GM21723 (cell line): Measurements from ENCODE around the gene SAV1.
"Not testable (repeated sequence)": the region's sequence is repeated elsewhere in the genome, so short reads cannot be mapped to it uniquely, and the experiment has no call there.

Experiments
- ATAC-seq: cut with Tn5 transposase; IDR thresholded peaks from one replicate; pipeline ENCODE4 v1.9.1; 2021; ENCODE audit warnings: mild to moderate bottlenecking, moderate library complexity; ENCODE audit not compliant: unreplicated experiment

SAV1 gene

DNA sequence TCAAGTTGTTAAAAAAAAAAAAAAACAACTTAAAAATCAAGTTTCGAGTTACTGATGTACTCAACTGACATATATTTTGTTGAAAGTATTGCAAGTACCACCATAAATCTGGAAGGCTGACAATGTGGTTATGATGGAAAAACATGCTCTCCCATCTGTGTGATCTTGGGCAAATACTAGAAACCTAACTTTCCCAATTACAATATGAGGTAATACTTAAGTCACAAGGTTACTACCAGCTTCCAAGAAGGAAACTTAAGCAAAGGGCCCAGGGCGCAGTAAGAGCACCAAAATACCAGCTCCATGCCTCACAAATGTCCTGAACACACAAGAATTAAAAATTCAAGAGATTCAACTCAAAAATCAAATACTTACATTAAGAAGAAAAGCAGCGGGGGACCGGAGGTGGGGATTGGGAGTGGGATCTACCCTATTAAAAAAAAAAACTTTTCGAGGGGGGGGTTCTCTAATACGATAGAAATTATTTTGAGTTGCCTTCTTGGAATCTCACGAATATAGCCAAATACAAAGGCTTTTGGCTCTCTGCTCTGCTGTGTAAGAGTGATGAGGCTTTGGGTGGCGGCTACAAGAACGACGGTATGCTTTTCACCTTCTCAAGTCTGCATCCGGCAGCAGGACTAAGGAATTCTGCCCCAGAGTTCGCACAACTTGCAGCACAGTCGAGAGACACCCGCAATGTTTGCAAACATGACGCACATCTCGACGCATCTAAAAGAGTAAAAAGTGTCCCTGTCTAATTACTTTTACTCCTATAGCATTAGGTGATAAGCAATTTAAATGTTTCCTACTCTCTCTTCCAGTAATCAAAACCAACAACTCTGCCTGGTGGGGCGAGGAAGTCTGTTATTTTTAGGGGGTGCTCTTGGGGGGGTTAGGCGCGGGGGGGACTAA, 1.1 kb downstream of the SAV1 start:
- peak; percentile 23 for ATAC-seq

- not testable (repeated sequence) for ATAC-seq
Observed at GRCh38 chr14:50665300-50665699, 2.8 kb downstream of the SAV1 start.

- ATAC-seq: not testable (repeated sequence)
Observed at GRCh38 chr14:50664579-50664978, 3.5 kb downstream of the SAV1 start.

DNA sequence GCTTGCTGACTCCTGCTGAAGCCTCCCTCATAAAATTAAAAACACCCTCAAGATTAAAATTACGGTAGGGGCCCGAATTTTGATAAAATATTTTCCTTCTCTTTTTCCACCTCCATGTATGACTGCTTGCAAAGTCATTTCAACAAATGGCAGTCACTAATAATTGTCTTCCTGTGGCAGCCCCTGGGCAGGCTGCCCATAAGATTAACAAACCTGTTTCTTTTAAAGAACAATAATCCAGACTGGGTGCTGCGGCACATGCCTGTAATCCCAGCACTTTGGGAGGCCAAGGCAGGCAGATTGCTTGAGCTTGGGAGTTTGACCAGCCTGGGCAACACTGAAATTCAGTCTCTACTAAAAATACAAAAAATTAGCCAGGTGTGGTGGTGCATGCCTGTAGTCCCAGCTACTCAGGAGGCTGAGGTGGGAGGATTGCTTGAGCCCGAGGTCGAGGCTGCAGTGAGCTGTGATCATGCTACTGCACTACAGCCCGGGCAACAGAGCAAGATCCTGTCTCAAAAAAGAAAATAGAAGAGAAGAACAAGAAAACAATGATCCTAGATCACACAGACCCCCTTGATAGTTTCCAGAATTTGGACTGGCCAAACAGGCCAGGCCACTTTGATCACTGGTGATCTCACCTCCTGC, 8.7 kb downstream of the SAV1 start:
- ATAC-seq: no peak

DNA sequence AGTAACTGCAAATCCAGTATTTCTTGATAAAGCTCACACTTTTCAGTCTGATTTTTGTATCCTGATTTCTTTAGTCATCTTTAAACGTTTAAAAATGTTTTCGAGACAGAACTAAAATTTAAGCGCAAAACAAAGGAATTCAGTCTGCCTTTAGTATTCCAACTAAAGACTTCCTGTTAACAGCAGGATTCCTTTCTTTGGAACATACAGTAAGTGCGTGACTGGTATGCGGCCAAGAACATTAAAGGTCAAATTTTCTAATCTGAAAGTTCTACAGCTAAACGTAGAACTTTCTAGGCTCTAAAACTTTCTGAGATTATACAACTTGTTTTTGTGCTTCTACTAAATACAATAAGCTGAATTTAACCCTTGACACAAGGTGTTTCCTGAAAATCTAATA, 9.9 kb downstream of the SAV1 start:
- no peak for ATAC-seq

- no peak for ATAC-seq
Observed at GRCh38 chr14:50657753-50658152, 10.4 kb downstream of the SAV1 start.

- ATAC-seq: no peak
Observed at GRCh38 chr14:50656776-50657175, 11.3 kb downstream of the SAV1 start.

- ATAC-seq: peak; percentile 43
Observed at GRCh38 chr14:50649691-50650090, 18.4 kb downstream of the SAV1 start.

DNA sequence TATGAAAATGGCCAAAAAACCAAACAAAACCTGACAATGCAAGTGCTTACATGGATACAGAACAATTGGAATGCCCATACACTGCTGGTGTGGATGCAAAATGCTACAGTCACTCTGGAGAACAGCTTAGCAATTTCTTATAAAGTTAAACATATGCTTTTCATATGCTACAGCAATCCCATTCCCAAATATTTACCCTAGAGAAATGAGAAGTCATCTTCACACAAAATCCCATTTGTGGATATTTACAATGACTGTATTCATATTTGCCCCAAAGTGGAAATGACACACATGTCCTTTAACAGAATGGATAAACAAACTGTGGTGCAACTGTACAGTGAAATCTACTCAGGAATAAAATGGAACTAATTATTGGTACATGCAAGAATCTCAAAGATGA, 20.4 kb downstream of the SAV1 start:
- no peak for ATAC-seq

DNA sequence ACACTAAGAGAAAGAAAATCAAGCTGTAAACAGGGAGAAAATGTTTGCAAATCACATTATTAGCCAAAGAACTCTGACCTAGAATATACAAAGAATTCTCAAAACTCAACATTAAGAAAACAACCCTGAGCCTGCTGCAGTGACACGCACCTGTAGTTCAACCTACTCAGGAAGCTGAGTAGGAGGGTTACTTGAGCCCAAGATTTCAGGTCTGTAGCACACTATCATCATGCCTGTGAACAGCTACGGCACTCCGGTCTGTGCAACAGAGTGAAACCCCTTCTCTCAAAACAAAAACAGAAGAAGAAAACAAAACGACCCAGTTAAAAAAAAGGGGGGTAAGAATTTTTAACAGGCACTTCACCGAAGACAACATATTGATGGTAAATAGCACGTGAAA, 20.8 kb downstream of the SAV1 start:
- peak; percentile 93 for ATAC-seq

- no peak for ATAC-seq
Observed at GRCh38 chr14:50635141-50635540, 33.0 kb downstream of the SAV1 start.

DNA sequence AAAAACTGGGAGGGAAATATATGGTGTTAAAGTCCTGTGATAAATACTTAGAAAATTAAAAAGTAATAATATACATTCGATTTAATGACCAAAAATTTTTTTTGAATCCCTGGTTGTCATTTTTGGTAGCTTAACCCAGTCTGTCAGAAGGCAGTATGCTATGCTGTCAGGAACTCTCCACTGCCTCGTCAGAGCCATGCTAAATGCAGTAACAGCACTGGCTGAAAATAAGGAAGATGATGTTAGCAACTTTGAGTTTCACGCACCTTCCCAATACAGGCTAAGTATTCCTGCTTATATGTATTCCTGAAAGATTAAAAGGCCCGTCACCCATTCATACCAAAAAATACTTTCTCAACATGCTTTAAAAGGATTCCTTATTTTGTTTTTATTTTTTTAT, 34.2 kb downstream of the SAV1 start:
- ATAC-seq: no peak

GRCh38 chr14:50631408-50631821, 36.7 kb downstream of the SAV1 start:
- no peak for ATAC-seq

GRCh38 chr14:50624947-50625346, 43.2 kb downstream of the SAV1 start:
- ATAC-seq: not testable (repeated sequence)

DNA sequence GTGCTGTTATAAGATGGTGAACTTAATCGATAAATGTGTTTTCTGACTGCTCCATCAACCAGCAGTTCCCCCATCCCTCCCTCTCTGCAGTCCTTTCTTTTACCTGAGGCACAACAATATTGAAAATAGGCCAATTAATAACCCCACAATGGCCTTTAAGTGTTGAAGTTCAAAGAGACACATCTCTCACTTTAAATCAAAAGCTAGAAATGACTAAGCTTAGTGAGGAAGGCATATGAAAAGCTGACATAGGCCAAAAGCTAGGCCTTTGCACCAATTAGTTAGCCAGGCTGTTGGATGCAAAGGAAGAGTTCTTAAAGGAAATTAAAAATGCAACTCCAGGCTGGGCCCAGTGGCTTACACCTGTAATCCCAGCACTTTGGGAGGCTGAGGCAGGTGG, 43.7 kb downstream of the SAV1 start:
- no peak for ATAC-seq

- no peak for ATAC-seq
Observed at GRCh38 chr14:50622978-50623377, 45.1 kb downstream of the SAV1 start.

GRCh38 chr14:50620341-50620740, 47.8 kb downstream of the SAV1 start:
- ATAC-seq: no peak

- ATAC-seq: no peak
Observed at GRCh38 chr14:50619569-50620141, 48.5 kb downstream of the SAV1 start.

- no peak for ATAC-seq
Observed at GRCh38 chr14:50616275-50616674, 51.8 kb downstream of the SAV1 start.

GRCh38 chr14:50615552-50615951, 52.6 kb downstream of the SAV1 start:
- ATAC-seq: no peak

DNA sequence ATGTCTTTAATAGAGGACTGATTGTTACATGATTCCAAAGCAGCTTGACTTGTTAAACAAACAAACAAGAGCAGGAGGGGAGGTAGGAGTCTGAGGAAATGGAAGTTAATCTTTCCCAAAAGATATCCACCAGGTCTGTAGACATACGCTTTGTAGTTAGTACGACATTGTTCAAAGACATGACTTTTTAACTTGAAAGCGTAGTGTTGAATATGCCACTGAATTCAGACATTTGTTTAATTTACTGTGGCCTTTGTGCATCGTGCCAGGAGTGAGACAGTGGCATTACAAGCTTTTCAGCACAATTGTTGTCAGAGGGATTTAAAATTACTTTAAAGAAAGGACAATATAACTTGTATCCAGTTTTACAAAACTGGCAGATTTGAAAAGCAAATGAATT, 53.0 kb downstream of the SAV1 start:
- no peak for ATAC-seq

DNA sequence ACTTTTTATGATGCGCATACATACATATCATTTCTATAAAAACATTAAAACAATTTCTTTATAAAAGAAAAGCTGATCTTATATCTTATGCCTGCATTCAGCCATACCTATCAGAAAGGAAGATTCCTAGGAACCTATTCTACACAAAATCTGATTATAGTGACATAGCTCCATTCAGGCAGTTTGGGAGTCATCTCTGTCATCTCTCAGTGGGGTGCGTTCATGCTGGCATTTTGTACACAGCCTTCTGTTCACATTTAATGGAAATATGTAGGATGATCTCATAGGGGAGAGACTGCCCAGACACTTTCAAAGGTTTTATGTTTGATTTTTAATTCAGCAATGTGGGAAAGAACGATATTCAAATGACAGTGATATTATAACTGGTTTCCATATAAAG, 55.3 kb downstream of the SAV1 start:
- ATAC-seq: no peak
